Tibial nerve (tissue), 3 donors: ENCODE results near the gene ACSM3.

Experiments used
- POLR2A ChIP-seq, 2 donors: fragments of 450-650 bp; IDR thresholded peaks; one replicate each; pipeline ENCODE4 v1.6.1; 2017; ENCODE audit warnings: antibody characterized with exemption in 2 of 2, mild to moderate bottlenecking in 2 of 2, moderate library complexity in 2 of 2
- TF ChIP-seq, protein P1 (sequence below), 5 experiments: fragments of 200-600 bp in 3 of 5; fragments of 450-650 bp in 2 of 5; sonication (generic) in 3 of 5; IDR thresholded peaks; one replicate each; pipeline ENCODE4 v1.5.1; 2016 to 2019; ENCODE audit warnings: antibody characterized with exemption in 5 of 5, mild to moderate bottlenecking in 3 of 5, moderate library complexity in 2 of 5

DNA sequence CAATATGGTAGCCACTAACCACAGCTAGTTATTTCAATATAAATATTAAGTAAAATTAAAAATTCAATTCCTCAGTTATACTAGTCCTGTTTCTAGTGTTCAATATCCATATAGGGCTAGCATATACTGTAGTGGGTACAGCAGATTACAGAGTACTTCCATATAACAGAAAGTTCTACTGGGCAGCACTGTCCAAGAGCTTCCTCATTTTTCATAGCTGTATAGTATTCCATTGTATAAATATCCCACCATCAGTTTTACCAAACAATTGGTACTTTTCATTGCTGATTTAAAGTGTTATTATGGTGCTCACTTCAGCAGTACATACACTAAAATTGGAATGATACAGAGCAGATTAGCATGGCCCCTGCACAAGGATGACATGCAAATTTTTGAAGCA is 20.4 kb downstream of the ACSM3 start:
- no peak for TF ChIP-seq POLR2A (IDR thresholded peaks at IDR 0.05)
- TF ChIP-seq, protein P1, sequence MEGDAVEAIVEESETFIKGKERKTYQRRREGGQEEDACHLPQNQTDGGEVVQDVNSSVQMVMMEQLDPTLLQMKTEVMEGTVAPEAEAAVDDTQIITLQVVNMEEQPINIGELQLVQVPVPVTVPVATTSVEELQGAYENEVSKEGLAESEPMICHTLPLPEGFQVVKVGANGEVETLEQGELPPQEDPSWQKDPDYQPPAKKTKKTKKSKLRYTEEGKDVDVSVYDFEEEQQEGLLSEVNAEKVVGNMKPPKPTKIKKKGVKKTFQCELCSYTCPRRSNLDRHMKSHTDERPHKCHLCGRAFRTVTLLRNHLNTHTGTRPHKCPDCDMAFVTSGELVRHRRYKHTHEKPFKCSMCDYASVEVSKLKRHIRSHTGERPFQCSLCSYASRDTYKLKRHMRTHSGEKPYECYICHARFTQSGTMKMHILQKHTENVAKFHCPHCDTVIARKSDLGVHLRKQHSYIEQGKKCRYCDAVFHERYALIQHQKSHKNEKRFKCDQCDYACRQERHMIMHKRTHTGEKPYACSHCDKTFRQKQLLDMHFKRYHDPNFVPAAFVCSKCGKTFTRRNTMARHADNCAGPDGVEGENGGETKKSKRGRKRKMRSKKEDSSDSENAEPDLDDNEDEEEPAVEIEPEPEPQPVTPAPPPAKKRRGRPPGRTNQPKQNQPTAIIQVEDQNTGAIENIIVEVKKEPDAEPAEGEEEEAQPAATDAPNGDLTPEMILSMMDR (IDR thresholded peaks at IDR 0.05): no peak
